DMS53 (cell line): ENCODE results near the gene PLCB1.
A peak's percentile ranks its signal among the peaks of the same experiment; 100 is the strongest.
"Not testable (repeated sequence)": the region's sequence is repeated elsewhere in the genome, so short reads cannot be mapped to it uniquely, and the experiment has no call there.

Experiments
- DNase-seq: peaks from one replicate; lab custom pipeline; 2025; lab: John Stamatoyannopoulos, UW

The PLCB1 gene

GRCh38 chr20:8837396-8837795 is 705.3 kb downstream of the PLCB1 start:
- DNase-seq = no peak

- DNase-seq = no peak
These were observed 710.5 kb downstream of the PLCB1 start for GRCh38 chr20:8842525-8842924.

GRCh38 chr20:8844179-8844578 is 712.1 kb downstream of the PLCB1 start:
- no peak for DNase-seq

- no peak for DNase-seq
These were observed 717.9 kb downstream of the PLCB1 start for GRCh38 chr20:8849990-8850389.

- no peak for DNase-seq
These were observed 719.4 kb downstream of the PLCB1 start for GRCh38 chr20:8851446-8851845.

GRCh38 chr20:8851919-8852318 is 719.9 kb downstream of the PLCB1 start:
- not testable (repeated sequence) for DNase-seq

- DNase-seq = not testable (repeated sequence)
These were observed 721.1 kb downstream of the PLCB1 start for GRCh38 chr20:8853211-8853610.

- peak; percentile 83 for DNase-seq
These were observed 721.8 kb downstream of the PLCB1 start for GRCh38 chr20:8853805-8854338.

- no peak for DNase-seq
These were observed 722.5 kb downstream of the PLCB1 start for GRCh38 chr20:8854571-8854970.

GRCh38 chr20:8855315-8855714 is 723.2 kb downstream of the PLCB1 start:
- no peak for DNase-seq

- DNase-seq = no peak
These were observed 724.6 kb downstream of the PLCB1 start for GRCh38 chr20:8856668-8857067.

- DNase-seq = no peak
These were observed 726.2 kb downstream of the PLCB1 start for GRCh38 chr20:8858181-8858787.

- DNase-seq = peak; percentile 5
These were observed 728.0 kb downstream of the PLCB1 start for GRCh38 chr20:8860011-8860495.

GRCh38 chr20:8862092-8862491 is 730.0 kb downstream of the PLCB1 start:
- no peak for DNase-seq

GRCh38 chr20:8865636-8866035 is 733.6 kb downstream of the PLCB1 start:
- no peak for DNase-seq

- DNase-seq = no peak
These were observed 735.1 kb downstream of the PLCB1 start for GRCh38 chr20:8867038-8867740.

GRCh38 chr20:8870652-8871051 is 738.6 kb downstream of the PLCB1 start:
- DNase-seq = no peak

- no peak for DNase-seq
These were observed 742.4 kb downstream of the PLCB1 start for GRCh38 chr20:8874437-8874836.

- no peak for DNase-seq
These were observed 743.5 kb downstream of the PLCB1 start for GRCh38 chr20:8875586-8875985.

GRCh38 chr20:8876366-8876765 is 744.3 kb downstream of the PLCB1 start:
- DNase-seq = no peak

- no peak for DNase-seq
These were observed 745.2 kb downstream of the PLCB1 start for GRCh38 chr20:8877294-8877693.

- DNase-seq = no peak
These were observed 747.6 kb downstream of the PLCB1 start for GRCh38 chr20:8879669-8880068.

GRCh38 chr20:8880085-8880853 is 748.2 kb downstream of the PLCB1 start:
- DNase-seq = no peak
